HuH-7.5 (cell line): ENCODE results near the gene APOB.
"Not testable (repeated sequence)": the region's sequence is repeated elsewhere in the genome, so short reads cannot be mapped to it uniquely, and the experiment has no call there.

Source experiments
- DNase-seq: peaks from one replicate; pipeline ENCODE4 v3.0.0; 2011; ENCODE audit warnings: low spot score

APOB gene

GRCh38 chr2:21032338-21033236, 11.3 kb downstream of the APOB start:
- DNase-seq = no peak

GRCh38 chr2:21030983-21031968, 12.6 kb downstream of the APOB start:
- DNase-seq = no peak

GRCh38 chr2:21029519-21029918, 14.4 kb downstream of the APOB start:
- no peak for DNase-seq

- DNase-seq = not testable (repeated sequence)
Measured at GRCh38 chr2:21028951-21029350, 14.9 kb downstream of the APOB start.

- no peak for DNase-seq
Measured at GRCh38 chr2:21028021-21028947, 15.6 kb downstream of the APOB start.

GRCh38 chr2:21026479-21027282, 17.2 kb downstream of the APOB start:
- no peak for DNase-seq

- DNase-seq = no peak
Measured at GRCh38 chr2:21025690-21026478, 18.0 kb downstream of the APOB start.

- no peak for DNase-seq
Measured at GRCh38 chr2:21024722-21025389, 19.0 kb downstream of the APOB start.

GRCh38 chr2:21024198-21024597, 19.7 kb downstream of the APOB start:
- no peak for DNase-seq

GRCh38 chr2:21023419-21024181, 20.3 kb downstream of the APOB start:
- DNase-seq = no peak

GRCh38 chr2:21022792-21023367, 21.0 kb downstream of the APOB start:
- no peak for DNase-seq

- DNase-seq = no peak
Measured at GRCh38 chr2:21021430-21021829, 22.4 kb downstream of the APOB start.

GRCh38 chr2:21020668-21021288, 23.1 kb downstream of the APOB start:
- no peak for DNase-seq

GRCh38 chr2:21020031-21020667, 23.7 kb downstream of the APOB start:
- no peak for DNase-seq

- DNase-seq = no peak
Measured at GRCh38 chr2:21019678-21020021, 24.2 kb downstream of the APOB start.

- DNase-seq = no peak
Measured at GRCh38 chr2:21019000-21019677, 24.7 kb downstream of the APOB start.

GRCh38 chr2:21018290-21018689, 25.6 kb downstream of the APOB start:
- DNase-seq = no peak
